Measurements from ENCODE around the gene ARHGAP33. TPM values are rescaled to one million over a fixed set of nuclear protein-coding genes. Genes with fewer than 3 reads are reported as not detected.

ARHGAP33 gene, protein sequence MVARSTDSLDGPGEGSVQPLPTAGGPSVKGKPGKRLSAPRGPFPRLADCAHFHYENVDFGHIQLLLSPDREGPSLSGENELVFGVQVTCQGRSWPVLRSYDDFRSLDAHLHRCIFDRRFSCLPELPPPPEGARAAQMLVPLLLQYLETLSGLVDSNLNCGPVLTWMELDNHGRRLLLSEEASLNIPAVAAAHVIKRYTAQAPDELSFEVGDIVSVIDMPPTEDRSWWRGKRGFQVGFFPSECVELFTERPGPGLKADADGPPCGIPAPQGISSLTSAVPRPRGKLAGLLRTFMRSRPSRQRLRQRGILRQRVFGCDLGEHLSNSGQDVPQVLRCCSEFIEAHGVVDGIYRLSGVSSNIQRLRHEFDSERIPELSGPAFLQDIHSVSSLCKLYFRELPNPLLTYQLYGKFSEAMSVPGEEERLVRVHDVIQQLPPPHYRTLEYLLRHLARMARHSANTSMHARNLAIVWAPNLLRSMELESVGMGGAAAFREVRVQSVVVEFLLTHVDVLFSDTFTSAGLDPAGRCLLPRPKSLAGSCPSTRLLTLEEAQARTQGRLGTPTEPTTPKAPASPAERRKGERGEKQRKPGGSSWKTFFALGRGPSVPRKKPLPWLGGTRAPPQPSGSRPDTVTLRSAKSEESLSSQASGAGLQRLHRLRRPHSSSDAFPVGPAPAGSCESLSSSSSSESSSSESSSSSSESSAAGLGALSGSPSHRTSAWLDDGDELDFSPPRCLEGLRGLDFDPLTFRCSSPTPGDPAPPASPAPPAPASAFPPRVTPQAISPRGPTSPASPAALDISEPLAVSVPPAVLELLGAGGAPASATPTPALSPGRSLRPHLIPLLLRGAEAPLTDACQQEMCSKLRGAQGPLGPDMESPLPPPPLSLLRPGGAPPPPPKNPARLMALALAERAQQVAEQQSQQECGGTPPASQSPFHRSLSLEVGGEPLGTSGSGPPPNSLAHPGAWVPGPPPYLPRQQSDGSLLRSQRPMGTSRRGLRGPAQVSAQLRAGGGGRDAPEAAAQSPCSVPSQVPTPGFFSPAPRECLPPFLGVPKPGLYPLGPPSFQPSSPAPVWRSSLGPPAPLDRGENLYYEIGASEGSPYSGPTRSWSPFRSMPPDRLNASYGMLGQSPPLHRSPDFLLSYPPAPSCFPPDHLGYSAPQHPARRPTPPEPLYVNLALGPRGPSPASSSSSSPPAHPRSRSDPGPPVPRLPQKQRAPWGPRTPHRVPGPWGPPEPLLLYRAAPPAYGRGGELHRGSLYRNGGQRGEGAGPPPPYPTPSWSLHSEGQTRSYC
- 10 to 100 TPM in 5 of 8 experiments, 1 to 10 TPM in 2, under 1 TPM in 1; 0.51 to 33.1 (median 16.1) TPM for total RNA-seq

DNA sequence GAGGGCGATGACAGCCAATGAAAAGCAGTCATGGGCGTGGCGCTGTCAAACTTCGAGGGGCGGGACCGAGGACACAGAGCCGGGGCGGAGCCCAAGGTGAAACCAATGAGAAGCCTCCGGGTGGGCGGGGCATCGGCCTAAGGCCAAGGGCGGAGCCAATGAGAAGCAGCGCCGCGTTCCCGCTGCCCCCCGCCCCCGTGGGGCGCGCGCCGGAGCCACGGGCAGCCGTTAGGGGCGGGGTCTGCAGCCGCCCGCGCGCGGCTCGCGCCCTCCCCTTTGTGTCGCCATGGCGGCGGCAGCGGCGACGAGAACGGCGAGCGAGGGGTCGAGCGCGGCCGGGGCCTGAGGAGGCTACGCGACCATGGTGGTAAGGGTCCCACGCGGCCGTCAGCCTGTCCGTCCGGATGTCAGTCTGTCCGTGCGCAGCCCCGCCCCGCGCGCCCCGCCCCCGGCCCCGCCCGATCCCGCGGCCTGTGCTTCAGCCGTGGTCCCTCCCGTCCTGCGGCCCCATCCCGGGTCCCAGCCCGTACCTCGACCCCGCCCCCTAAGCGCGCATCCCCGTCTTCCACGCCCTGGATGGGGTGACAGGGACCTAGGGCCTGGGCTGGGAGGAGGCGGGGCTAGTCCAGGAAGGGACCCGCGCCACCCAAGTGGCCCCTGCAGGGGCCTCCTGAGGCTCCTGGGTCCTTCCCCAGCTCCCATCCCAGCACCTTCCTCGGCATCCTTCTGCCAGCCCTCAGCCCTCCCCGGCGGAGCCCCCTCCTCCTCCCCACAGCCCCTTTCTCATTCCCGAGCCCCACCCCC lies at the start of gene ARHGAP33:
TSS of gene ARHGAP33 (plus strand) at position 267 of the 804 bp plus-strand sequence. CDS start at position 362, 95 bp downstream.
- in situ Hi-C loops (cut with MboI; ENCODE audit: low pct_unique_long_range_greater_than_20kb in 2 of 9, low sequenced_read_pairs in 9 of 9, unreplicated experiment in 9 of 9), result no loop called here
- Histone ChIP-seq H3K4me1 (replicated peaks in 1 of 2) (peaks cover 17 to 23% of the 10 kb centered on the region in 2 donors), H3K4me3 (peak within 1 kb of the TSS; percentile 69 to 93 (median 88)), H3K27ac (peak within 1 kb of the TSS; percentile 79 to 87)
- peak; percentile 81 to 95 (median 87) for ATAC-seq (replicated peaks in 6 of 8)
- WGBS, 10 experiments, result 0 to 3% (median 0%) methylated on average over 4 to 29 of the region's 82 CpGs; no CpG with 5 or more reads in 7 of the 10 experiments

DNA sequence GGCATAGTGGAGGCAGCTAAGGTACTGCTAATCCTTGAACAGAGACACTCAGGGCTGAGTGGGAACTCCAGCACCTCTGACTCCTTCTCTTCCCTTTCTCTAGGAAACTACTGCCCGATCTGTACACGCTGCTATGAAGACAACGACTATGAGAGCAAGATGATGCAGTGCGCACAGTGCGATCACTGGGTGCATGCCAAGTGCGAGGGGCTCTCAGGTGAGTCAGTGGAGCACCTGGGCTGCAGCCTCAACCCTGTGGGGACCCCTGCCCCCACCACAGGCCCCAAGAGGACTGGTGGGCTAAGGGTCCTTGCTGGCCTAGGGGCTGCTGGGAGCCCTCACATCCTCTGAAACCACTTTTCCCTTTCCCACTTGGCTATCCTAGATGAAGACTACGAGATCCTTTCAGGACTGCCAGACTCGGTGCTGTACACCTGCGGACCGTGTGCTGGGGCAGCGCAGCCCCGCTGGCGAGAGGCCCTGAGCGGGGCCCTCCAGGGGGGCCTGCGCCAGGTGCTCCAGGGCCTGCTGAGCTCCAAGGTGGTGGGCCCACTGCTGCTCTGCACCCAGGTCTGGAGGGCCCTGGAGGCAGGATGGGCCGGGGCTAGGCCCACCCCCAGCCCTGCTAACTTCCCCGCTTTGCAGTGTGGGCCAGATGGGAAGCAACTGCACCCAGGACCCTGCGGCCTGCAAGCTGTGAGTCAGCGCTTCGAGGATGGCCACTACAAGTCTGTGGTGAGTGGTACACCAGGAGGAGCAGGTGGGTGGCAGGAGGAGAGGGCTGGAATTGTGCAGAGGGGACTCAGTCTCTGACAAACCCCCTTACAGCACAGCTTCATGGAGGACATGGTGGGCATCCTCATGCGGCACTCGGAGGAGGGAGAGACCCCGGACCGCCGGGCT lies 48.1 kb upstream of the ARHGAP33 start:
- Histone ChIP-seq H3K27ac (no peak overlapping the region), H3K4me3 (no peak overlapping the region), H3K4me1 (replicated peaks in 1 of 2) (no peaks in the 10 kb centered on the region)
- in situ Hi-C loops (cut with MboI; ENCODE audit: low pct_unique_long_range_greater_than_20kb in 2 of 9, low sequenced_read_pairs in 9 of 9, unreplicated experiment in 9 of 9), result no loop called here
- 82 to 100% (median 93%) methylated on average over 1 to 12 of the region's 25 CpGs; no CpG with 5 or more reads in 5 of the 10 experiments for WGBS, 10 experiments
- peak in 2 of 8 experiments; percentile 9 to 14 for ATAC-seq (replicated peaks in 6 of 8)

GRCh38 chr19:35727956-35728706 lies 47.2 kb upstream of the ARHGAP33 start:
- H3K4me3 ChIP-seq, result no peak overlapping the region
- WGBS, 10 experiments, result 80 to 100% (median 97%) methylated on average over 1 to 10 of the region's 19 CpGs; no CpG with 5 or more reads in 6 of the 10 experiments
- in situ Hi-C loops (cut with MboI; ENCODE audit: low pct_unique_long_range_greater_than_20kb in 2 of 9, low sequenced_read_pairs in 9 of 9, unreplicated experiment in 9 of 9), result no loop called here
- no peak overlapping the region for H3K27ac ChIP-seq
- H3K4me1 ChIP-seq (replicated peaks in 1 of 2), result no peaks in the 10 kb centered on the region
- ATAC-seq (replicated peaks in 6 of 8), result no peak

DNA sequence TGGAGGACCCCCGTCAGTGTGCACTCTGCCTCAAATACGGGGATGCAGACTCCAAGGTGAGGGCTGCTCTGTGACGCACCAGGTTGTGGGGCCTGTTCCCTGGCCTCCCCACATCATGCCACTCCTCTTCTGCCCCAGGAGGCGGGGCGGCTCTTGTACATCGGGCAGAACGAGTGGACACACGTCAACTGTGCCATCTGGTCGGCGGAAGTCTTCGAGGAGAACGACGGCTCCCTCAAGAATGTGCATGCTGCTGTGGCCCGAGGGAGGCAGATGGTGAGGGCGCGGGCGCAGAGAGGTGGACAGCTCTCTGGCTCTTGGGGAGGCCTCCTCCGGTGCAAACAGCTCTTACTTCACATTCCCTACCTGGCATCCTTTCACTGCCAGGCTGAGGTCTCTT lies 46.3 kb upstream of the ARHGAP33 start:
- in situ Hi-C loops (cut with MboI; ENCODE audit: low pct_unique_long_range_greater_than_20kb in 2 of 9, low sequenced_read_pairs in 9 of 9, unreplicated experiment in 9 of 9), result no loop called here
- 80 to 100% (median 95%) methylated on average over 1 to 12 of the region's 18 CpGs; no CpG with 5 or more reads in 4 of the 10 experiments for WGBS, 10 experiments
- no peak overlapping the region for H3K4me3 ChIP-seq
- H3K4me1 ChIP-seq (replicated peaks in 1 of 2), result no peaks in the 10 kb centered on the region
- no peak for ATAC-seq (replicated peaks in 6 of 8)
- no peak overlapping the region for H3K27ac ChIP-seq

GRCh38 chr19:35729763-35730162 lies 45.6 kb upstream of the ARHGAP33 start:
- in situ Hi-C loops (cut with MboI; ENCODE audit: low pct_unique_long_range_greater_than_20kb in 2 of 9, low sequenced_read_pairs in 9 of 9, unreplicated experiment in 9 of 9), result no loop called here
- ATAC-seq (replicated peaks in 6 of 8), result no peak
- H3K4me1 ChIP-seq (replicated peaks in 1 of 2), result no peaks in the 10 kb centered on the region
- H3K27ac ChIP-seq, result no peak overlapping the region
- 40 to 92% methylated on average over 1 to 2 of the region's 11 CpGs; no CpG with 5 or more reads in 8 of the 10 experiments for WGBS, 10 experiments
- no peak overlapping the region for H3K4me3 ChIP-seq

DNA sequence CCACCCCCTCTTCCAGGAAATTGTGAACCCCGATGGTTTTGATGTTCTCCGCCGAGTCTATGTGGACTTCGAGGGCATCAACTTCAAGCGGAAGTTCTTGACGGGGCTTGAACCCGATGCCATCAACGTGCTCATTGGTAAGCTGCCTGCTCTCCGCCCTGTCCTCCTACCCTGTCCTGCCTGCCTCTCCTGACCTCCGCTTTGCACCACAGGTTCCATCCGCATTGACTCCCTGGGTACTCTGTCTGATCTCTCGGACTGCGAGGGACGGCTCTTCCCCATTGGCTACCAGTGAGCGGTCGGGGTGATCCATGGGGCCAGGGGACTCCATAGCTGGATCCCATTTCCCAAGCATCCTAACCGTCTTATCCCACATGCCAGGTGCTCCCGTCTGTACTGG lies 45.0 kb upstream of the ARHGAP33 start:
- no peaks in the 10 kb centered on the region for H3K4me1 ChIP-seq (replicated peaks in 1 of 2)
- WGBS, 10 experiments, result 80 to 100% (median 93%) methylated on average over 1 to 12 of the region's 18 CpGs; no CpG with 5 or more reads in 3 of the 10 experiments
- H3K4me3 ChIP-seq, result no peak overlapping the region
- ATAC-seq (replicated peaks in 6 of 8), result no peak
- in situ Hi-C loops (cut with MboI; ENCODE audit: low pct_unique_long_range_greater_than_20kb in 2 of 9, low sequenced_read_pairs in 9 of 9, unreplicated experiment in 9 of 9), result no loop called here
- no peak overlapping the region for H3K27ac ChIP-seq

GRCh38 chr19:35731353-35731752 lies 44.0 kb upstream of the ARHGAP33 start:
- H3K4me3 ChIP-seq, result no peak overlapping the region
- ATAC-seq (replicated peaks in 6 of 8), result peak in 3 of 8 experiments; percentile 7 to 29 (median 28)
- in situ Hi-C loops (cut with MboI; ENCODE audit: low pct_unique_long_range_greater_than_20kb in 2 of 9, low sequenced_read_pairs in 9 of 9, unreplicated experiment in 9 of 9), result no loop called here
- WGBS, 10 experiments, result 20% methylated on average over 1 of the region's 9 CpGs; no CpG with 5 or more reads in 9 of the 10 experiments
- no peak overlapping the region for H3K27ac ChIP-seq
- H3K4me1 ChIP-seq (replicated peaks in 1 of 2), result no peaks in the 10 kb centered on the region

DNA sequence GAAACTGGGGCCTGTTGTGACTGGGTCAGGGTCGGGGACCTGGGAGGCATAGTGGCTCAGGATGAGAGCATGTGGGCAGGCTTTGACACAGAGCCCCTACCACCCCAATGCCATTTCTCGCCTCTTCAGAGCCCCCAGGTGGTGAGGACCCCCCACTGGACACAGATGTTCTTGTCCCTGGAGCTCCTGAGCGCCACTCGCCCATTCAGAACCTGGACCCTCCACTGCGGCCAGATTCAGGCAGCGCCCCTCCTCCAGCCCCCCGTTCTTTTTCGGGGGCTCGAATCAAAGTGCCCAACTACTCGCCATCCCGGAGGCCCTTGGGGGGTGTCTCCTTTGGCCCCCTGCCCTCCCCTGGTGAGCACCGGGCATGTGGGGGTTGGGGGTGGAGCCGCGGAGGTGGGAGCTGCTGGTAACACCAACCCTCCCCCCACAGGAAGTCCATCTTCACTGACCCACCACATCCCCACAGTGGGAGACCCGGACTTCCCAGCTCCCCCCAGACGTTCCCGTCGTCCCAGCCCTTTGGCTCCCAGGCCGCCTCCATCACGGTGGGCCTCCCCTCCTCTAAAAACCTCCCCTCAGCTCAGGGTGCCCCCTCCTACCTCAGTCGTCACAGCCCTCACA lies 43.5 kb upstream of the ARHGAP33 start:
- Histone ChIP-seq H3K4me3 (no peak overlapping the region), H3K27ac (no peak overlapping the region), H3K4me1 (replicated peaks in 1 of 2) (no peaks in the 10 kb centered on the region)
- in situ Hi-C loops (cut with MboI; ENCODE audit: low pct_unique_long_range_greater_than_20kb in 2 of 9, low sequenced_read_pairs in 9 of 9, unreplicated experiment in 9 of 9), result no loop called here
- ATAC-seq (replicated peaks in 6 of 8), result peak in 4 of 8 experiments; percentile 1 to 9 (median 6)
- 80% methylated on average over 1 of the region's 21 CpGs; no CpG with 5 or more reads in 9 of the 10 experiments for WGBS, 10 experiments

GRCh38 chr19:35732540-35733179 lies 42.7 kb upstream of the ARHGAP33 start:
- Histone ChIP-seq H3K4me3 (no peak overlapping the region), H3K4me1 (replicated peaks in 1 of 2) (no peaks in the 10 kb centered on the region), H3K27ac (no peak overlapping the region)
- WGBS, 10 experiments, result no CpG with 5 or more reads among the region's 25 CpGs
- in situ Hi-C loops (cut with MboI; ENCODE audit: low pct_unique_long_range_greater_than_20kb in 2 of 9, low sequenced_read_pairs in 9 of 9, unreplicated experiment in 9 of 9), result no loop called here
- ATAC-seq (replicated peaks in 6 of 8), result peak in 4 of 8 experiments; percentile 1 to 12 (median 10)

Data from motor neuron (in vitro differentiated cells).